ENCODE data around the gene ABCA13.

ABCA13 gene

GRCh38 chr7:48627164-48627563, 455.9 kb downstream of the ABCA13 start:
- Histone ChIP-seq H3K4me3 (ENCODE audit: low read depth, low read length) (no peak overlapping the region), H3K4me1 (no peaks in the 10 kb centered on the region), H3K9me3 (no peaks in the 10 kb centered on the region), H3K36me3 (no peaks in the 10 kb centered on the region), H3K27me3 (no peaks in the 10 kb centered on the region)
- DNase-seq: no peak
- TF ChIP-seq CTCF (IDR thresholded peaks at IDR 0.05; ENCODE audit: low read depth, low read length): no peak

GRCh38 chr7:48628793-48629349, 457.6 kb downstream of the ABCA13 start:
- DNase-seq: no peak
- TF ChIP-seq CTCF (IDR thresholded peaks at IDR 0.05; ENCODE audit: low read depth, low read length): no peak
- Histone ChIP-seq H3K27me3 (no peaks in the 10 kb centered on the region), H3K36me3 (no peaks in the 10 kb centered on the region), H3K4me1 (no peaks in the 10 kb centered on the region), H3K9me3 (no peaks in the 10 kb centered on the region), H3K4me3 (ENCODE audit: low read depth, low read length) (no peak overlapping the region)

GRCh38 chr7:48634116-48634632, 462.9 kb downstream of the ABCA13 start:
- Histone ChIP-seq H3K4me3 (ENCODE audit: low read depth, low read length) (no peak overlapping the region), H3K4me1 (no peaks in the 10 kb centered on the region)
- TF ChIP-seq CTCF (IDR thresholded peaks at IDR 0.05; ENCODE audit: low read depth, low read length): no peak

GRCh38 chr7:48635796-48636195, 464.5 kb downstream of the ABCA13 start:
- TF ChIP-seq CTCF (IDR thresholded peaks at IDR 0.05; ENCODE audit: low read depth, low read length): no peak
- Histone ChIP-seq H3K9me3 (no peaks in the 10 kb centered on the region), H3K4me1 (no peaks in the 10 kb centered on the region)

More at GRCh38 chr7:48634116-48634632, 462.9 kb downstream of the ABCA13 start:
- Histone ChIP-seq H3K27me3 (no peaks in the 10 kb centered on the region), H3K36me3 (no peaks in the 10 kb centered on the region), H3K9me3 (no peaks in the 10 kb centered on the region)
- DNase-seq: no peak

GRCh38 chr7:48636391-48637015, 465.2 kb downstream of the ABCA13 start:
- no peak overlapping the region for H3K4me3 ChIP-seq (ENCODE audit: low read depth, low read length)
- TF ChIP-seq CTCF (IDR thresholded peaks at IDR 0.05; ENCODE audit: low read depth, low read length): no peak
- H3K27me3 ChIP-seq: no peaks in the 10 kb centered on the region
- no peak for DNase-seq
- no peaks in the 10 kb centered on the region for H3K36me3 ChIP-seq
- no peaks in the 10 kb centered on the region for H3K9me3 ChIP-seq
- no peaks in the 10 kb centered on the region for H3K4me1 ChIP-seq

More at GRCh38 chr7:48635796-48636195, 464.5 kb downstream of the ABCA13 start:
- H3K27me3 ChIP-seq: no peaks in the 10 kb centered on the region
- H3K36me3 ChIP-seq: no peaks in the 10 kb centered on the region
- H3K4me3 ChIP-seq (ENCODE audit: low read depth, low read length): no peak overlapping the region
- no peak for DNase-seq

- TF ChIP-seq CTCF (IDR thresholded peaks at IDR 0.05; ENCODE audit: low read depth, low read length): no peak
- H3K4me1 ChIP-seq: no peaks in the 10 kb centered on the region
- DNase-seq: no peak
- no peak overlapping the region for H3K4me3 ChIP-seq (ENCODE audit: low read depth, low read length)
- H3K9me3 ChIP-seq: no peaks in the 10 kb centered on the region
- no peaks in the 10 kb centered on the region for H3K27me3 ChIP-seq
- H3K36me3 ChIP-seq: no peaks in the 10 kb centered on the region
Observed at GRCh38 chr7:48637382-48637781, 466.1 kb downstream of the ABCA13 start.

All from BE2C (cell line).